A673 (cell line): ENCODE measurements around the gene ARHGAP15.

Experiments used
- EZH2 ChIP-seq: fragments of 200-600 bp; sonication (generic); IDR thresholded peaks from 2 replicates; pipeline ENCODE4 v1.6.1; 2017; ENCODE audit warnings: borderline replicate concordance, low read depth, mild to moderate bottlenecking, mixed read lengths, antibody characterized with exemption, low read length; ENCODE audit not compliant: poor library complexity, severe bottlenecking
- TF ChIP-seq, protein P1 (sequence below): fragments of 300-800, 200-600 bp; sonication (generic); conservative IDR thresholded peaks from 2 replicates; pipeline ENCODE4 v1.5.1; 2017; ENCODE audit warnings: low read depth, mild to moderate bottlenecking, antibody characterized with exemption, low read length, moderate library complexity, mixed read lengths

GRCh38 chr2:143705108-143705707, 576.0 kb downstream of the ARHGAP15 start:
- no peak for TF ChIP-seq EZH2
- TF ChIP-seq, protein P1, sequence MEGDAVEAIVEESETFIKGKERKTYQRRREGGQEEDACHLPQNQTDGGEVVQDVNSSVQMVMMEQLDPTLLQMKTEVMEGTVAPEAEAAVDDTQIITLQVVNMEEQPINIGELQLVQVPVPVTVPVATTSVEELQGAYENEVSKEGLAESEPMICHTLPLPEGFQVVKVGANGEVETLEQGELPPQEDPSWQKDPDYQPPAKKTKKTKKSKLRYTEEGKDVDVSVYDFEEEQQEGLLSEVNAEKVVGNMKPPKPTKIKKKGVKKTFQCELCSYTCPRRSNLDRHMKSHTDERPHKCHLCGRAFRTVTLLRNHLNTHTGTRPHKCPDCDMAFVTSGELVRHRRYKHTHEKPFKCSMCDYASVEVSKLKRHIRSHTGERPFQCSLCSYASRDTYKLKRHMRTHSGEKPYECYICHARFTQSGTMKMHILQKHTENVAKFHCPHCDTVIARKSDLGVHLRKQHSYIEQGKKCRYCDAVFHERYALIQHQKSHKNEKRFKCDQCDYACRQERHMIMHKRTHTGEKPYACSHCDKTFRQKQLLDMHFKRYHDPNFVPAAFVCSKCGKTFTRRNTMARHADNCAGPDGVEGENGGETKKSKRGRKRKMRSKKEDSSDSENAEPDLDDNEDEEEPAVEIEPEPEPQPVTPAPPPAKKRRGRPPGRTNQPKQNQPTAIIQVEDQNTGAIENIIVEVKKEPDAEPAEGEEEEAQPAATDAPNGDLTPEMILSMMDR, result no peak
